Measurements from ENCODE around the gene THAP2.

DNA sequence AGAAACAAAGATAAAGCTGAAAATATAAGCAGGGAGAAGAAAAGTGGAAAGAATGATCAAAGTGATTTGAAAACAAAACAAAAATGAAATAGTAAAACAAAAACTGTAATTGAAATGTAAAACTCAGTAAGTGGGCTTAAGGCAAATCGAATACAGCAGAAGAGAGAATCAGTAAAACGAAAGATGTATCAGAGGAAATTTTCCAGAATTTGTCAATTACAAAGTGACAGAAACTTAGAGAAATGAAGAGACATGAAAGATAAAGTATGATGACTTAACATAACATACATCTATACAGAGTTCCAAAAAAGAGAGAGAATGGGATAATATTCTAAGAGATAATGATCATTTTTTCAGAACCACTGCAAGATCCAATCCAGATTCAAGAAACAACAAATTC lies 11.0 kb upstream of the THAP2 start:
- TF ChIP-seq POLR2A (IDR thresholded peaks at IDR 0.05; ENCODE audit: low read depth, low read length) (no peak), POLR2AphosphoS5 (IDR thresholded peaks at IDR 0.05; ENCODE audit: low read depth, low read length) (no peak), TAF1 (IDR thresholded peaks at IDR 0.05; ENCODE audit: low read depth, low read length) (no peak)

Data from GM12891 (cell line).